GM13977 (cell line): Measurements from ENCODE around the gene SLC22A8.
A peak's percentile ranks its signal among the peaks of the same experiment; 100 is the strongest.

ENCODE experiments used
- DNase-seq: peaks from one replicate; pipeline ENCODE4 v3.0.0; 2012; ENCODE audit warnings: low spot score
- CTCF ChIP-seq: IDR thresholded peaks from 2 replicates; pipeline ENCODE4 v1.5.1; 2012; ENCODE audit warnings: mild to moderate bottlenecking, control low read depth; ENCODE audit not compliant: insufficient read depth; ENCODE audit errors: extremely low read depth, missing control alignments
- in situ Hi-C: fragments of 300-500 bp; cut with MboI; formaldehyde crosslinking; loops from one replicate; pipeline ENCODE4 v1.12.0; 2022; ENCODE audit warnings: low sequenced_read_pairs, low pct_unique_long_range_greater_than_20kb, mixed read lengths, inconsistent platforms; ENCODE audit not compliant: unreplicated experiment

SLC22A8 gene

GRCh38 chr11:63022441-63022840 lies 6.8 kb upstream of the SLC22A8 start:
- TF ChIP-seq CTCF, result no peak
- no peak for DNase-seq
- in situ Hi-C loops, result loop anchor here (5.0 to 25.0 kb wide), 2 partner anchors 115 to 615 kb away; no protein-coding TSS in a partner anchor

- no peak for DNase-seq
- in situ Hi-C loops, result loop anchor here (5.0 to 25.0 kb wide), 2 partner anchors 113 to 617 kb away; no protein-coding TSS in a partner anchor
- TF ChIP-seq CTCF, result peak; percentile 57
Observed at GRCh38 chr11:63020671-63021291, 5.1 kb upstream of the SLC22A8 start.

- in situ Hi-C loops, result loop anchor here (25.0 kb wide), 1 partner anchor 618 kb away; no protein-coding TSS in a partner anchor
- TF ChIP-seq CTCF, result no peak
Observed at GRCh38 chr11:63019506-63019905, 3.9 kb upstream of the SLC22A8 start.

GRCh38 chr11:63017306-63017974 lies 1.8 kb upstream of the SLC22A8 start:
- DNase-seq, result no peak
- TF ChIP-seq CTCF, result no peak
- in situ Hi-C loops, result loop anchor here (25.0 kb wide), 1 partner anchor 620 kb away; no protein-coding TSS in a partner anchor

More at GRCh38 chr11:63019506-63019905, 3.9 kb upstream of the SLC22A8 start:
- DNase-seq, result no peak

- in situ Hi-C loops, result loop anchor here (25.0 kb wide), 1 partner anchor 623 kb away; no protein-coding TSS in a partner anchor
Observed at GRCh38 chr11:63014408-63015055, 1.1 kb downstream of the SLC22A8 start.

More at GRCh38 chr11:63014408-63015055, 1.1 kb downstream of the SLC22A8 start:
- TF ChIP-seq CTCF, result no peak
- DNase-seq, result no peak
